Uterus (tissue), 4 donors: ENCODE data around the gene FLT1. TPM values are rescaled to one million over a fixed set of nuclear protein-coding genes. Genes with fewer than 3 reads are reported as not detected.

Source experiments
- DNase-seq, 2 donors: peaks; one replicate each; pipeline ENCODE4 v3.0.0-alpha.2; 2019 to 2020
- H3K27ac ChIP-seq, 2 donors: fragments of 200-600 bp; sonication (generic); 1 replicate in 1 of 2; 2 replicates in 1 of 2; pipeline ENCODE4 v1.5.1; 2016 to 2018
- H3K27me3 ChIP-seq, 2 donors: fragments of 200-600 bp; sonication (generic); one replicate each; pipeline ENCODE4 v1.5.1; 2018 to 2019; ENCODE audit warnings: control low read depth in 1 of 2
- H3K36me3 ChIP-seq, 2 donors: fragments of 200-600 bp; sonication (generic); one replicate each; pipeline ENCODE4 v1.5.1; 2019; ENCODE audit warnings: control low read depth in 1 of 2
- H3K4me1 ChIP-seq, 2 donors: fragments of 200-600 bp; sonication (generic); one replicate each; pipeline ENCODE4 v1.5.1; 2018 to 2019; ENCODE audit warnings: control low read depth in 1 of 2
- H3K4me3 ChIP-seq, 2 donors: fragments of 200-600 bp; sonication (generic); 1 replicate in 1 of 2; 2 replicates in 1 of 2; pipeline ENCODE4 v1.5.1; 2018 to 2019; ENCODE audit warnings: mild to moderate bottlenecking in 1 of 2
- H3K9me3 ChIP-seq, 2 donors: fragments of 200-600 bp; sonication (generic); one replicate each; pipeline ENCODE4 v1.5.1; 2019; ENCODE audit warnings: control low read depth in 1 of 2
- POLR2A ChIP-seq, 2 donors: fragments of 450-650 bp; IDR thresholded peaks; one replicate each; pipeline ENCODE4 v1.6.1; 2016; ENCODE audit warnings: antibody characterized with exemption in 2 of 2, mild to moderate bottlenecking in 1 of 2, moderate library complexity in 1 of 2
- intact Hi-C: fragments of 100-400 bp; cut with DNase I; formaldehyde crosslinking; loops from one replicate; pipeline ENCODE4 v1.15.1; 2023; ENCODE audit warnings: low total_unique reads
- total RNA-seq, 4 donors: library from RNA; depleted of rRNA in 3 of 4; stranded (reverse); fragments of >200 nt in 3 of 4; gene quantifications; one replicate each; pipeline versions ENCODE4 v1.1.0 to v1.2.4, GENCODE V29; 2014 to 2023
- TF ChIP-seq, protein P1 (sequence below), 4 experiments: fragments of 200-600 bp in 2 of 4; fragments of 450-650 bp in 2 of 4; sonication (generic) in 2 of 4; IDR thresholded peaks; one replicate each; pipeline ENCODE4 v1.5.1; 2016 to 2019; ENCODE audit warnings: antibody characterized with exemption in 4 of 4, mild to moderate bottlenecking in 2 of 4, moderate library complexity in 1 of 4
- donor health status: DM: yes; HTN: yes; CAD: no.

FLT1 gene
- total RNA-seq, 4 donors from 2014 or later = 53.2 to 95.3 (median 62.0) TPM

DNA sequence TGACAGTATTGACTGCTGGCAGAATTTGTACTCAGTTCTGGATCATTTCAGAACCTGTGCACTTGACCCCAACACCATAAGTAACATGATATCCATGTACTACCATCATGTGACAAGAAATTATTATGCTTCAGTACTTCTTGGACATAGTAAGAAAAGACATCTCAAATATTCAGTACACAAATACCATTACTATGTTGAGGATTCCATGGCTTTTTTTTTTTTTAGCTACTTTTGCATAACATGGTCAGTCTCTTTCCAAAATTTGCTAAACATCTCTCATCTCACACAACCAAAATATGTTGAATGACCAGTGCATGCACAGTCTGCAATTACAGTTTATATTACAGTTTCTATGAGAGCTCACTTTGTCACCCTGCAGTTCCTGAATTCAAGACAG is 85.3 kb downstream of the FLT1 start:
- H3K9me3 ChIP-seq = no peaks in the 10 kb centered on the region
- no peaks in the 10 kb centered on the region for H3K4me1 ChIP-seq
- no peak for TF ChIP-seq POLR2A (IDR thresholded peaks at IDR 0.05)
- TF ChIP-seq, protein P1, sequence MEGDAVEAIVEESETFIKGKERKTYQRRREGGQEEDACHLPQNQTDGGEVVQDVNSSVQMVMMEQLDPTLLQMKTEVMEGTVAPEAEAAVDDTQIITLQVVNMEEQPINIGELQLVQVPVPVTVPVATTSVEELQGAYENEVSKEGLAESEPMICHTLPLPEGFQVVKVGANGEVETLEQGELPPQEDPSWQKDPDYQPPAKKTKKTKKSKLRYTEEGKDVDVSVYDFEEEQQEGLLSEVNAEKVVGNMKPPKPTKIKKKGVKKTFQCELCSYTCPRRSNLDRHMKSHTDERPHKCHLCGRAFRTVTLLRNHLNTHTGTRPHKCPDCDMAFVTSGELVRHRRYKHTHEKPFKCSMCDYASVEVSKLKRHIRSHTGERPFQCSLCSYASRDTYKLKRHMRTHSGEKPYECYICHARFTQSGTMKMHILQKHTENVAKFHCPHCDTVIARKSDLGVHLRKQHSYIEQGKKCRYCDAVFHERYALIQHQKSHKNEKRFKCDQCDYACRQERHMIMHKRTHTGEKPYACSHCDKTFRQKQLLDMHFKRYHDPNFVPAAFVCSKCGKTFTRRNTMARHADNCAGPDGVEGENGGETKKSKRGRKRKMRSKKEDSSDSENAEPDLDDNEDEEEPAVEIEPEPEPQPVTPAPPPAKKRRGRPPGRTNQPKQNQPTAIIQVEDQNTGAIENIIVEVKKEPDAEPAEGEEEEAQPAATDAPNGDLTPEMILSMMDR (IDR thresholded peaks at IDR 0.05) = no peak
- H3K36me3 ChIP-seq = no peaks in the 10 kb centered on the region
- no peak overlapping the region for H3K4me3 ChIP-seq
- DNase-seq = no peak
- peak overlapping the region in 1 of 2 donors; percentile 33 for H3K27ac ChIP-seq
- no peaks in the 10 kb centered on the region for H3K27me3 ChIP-seq
- intact Hi-C loops = no loop called here

GRCh38 chr13:28408863-28409262 is 86.1 kb downstream of the FLT1 start:
- H3K4me1 ChIP-seq = no peaks in the 10 kb centered on the region
- peak overlapping the region; percentile 33 to 36 for H3K27ac ChIP-seq
- no peak overlapping the region for H3K4me3 ChIP-seq
- TF ChIP-seq, protein P1 (IDR thresholded peaks at IDR 0.05) = no peak
- no peak for TF ChIP-seq POLR2A (IDR thresholded peaks at IDR 0.05)
- no peaks in the 10 kb centered on the region for H3K36me3 ChIP-seq
- intact Hi-C loops = no loop called here
- no peaks in the 10 kb centered on the region for H3K9me3 ChIP-seq
- H3K27me3 ChIP-seq = no peaks in the 10 kb centered on the region
- DNase-seq = no peak

- peak overlapping the region in 1 of 2 donors; percentile 33 for H3K27ac ChIP-seq
- intact Hi-C loops = no loop called here
- peak; percentile 23 to 72 for DNase-seq
Observed at GRCh38 chr13:28408235-28408848, 86.6 kb downstream of the FLT1 start.

DNA sequence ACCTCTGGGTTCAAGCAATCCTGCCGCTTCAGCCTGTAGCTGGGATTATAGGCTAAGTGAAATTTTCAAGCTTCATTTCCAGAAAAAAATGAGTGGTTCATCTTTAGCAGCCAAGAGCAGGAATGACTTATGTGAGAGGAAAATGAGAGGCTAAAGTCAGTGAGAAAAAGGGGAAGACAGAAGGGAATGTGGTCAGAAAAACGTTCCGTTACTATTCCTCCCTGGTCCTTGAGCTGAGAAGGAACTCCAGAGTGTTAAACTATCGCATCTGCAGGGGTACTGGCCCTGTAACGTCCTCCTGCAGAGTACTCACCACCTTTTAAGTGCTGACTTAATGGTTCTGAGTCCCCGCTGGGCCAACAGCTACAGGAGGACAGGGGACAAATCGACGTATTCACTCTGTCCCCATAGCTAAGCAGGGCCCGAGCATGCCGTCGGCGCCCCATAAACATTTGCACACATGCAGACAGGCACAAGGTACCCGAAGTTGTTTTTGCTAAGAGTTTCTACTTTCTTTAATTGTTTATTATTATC is 88.1 kb downstream of the FLT1 start:
- Histone ChIP-seq H3K4me3 (no peak overlapping the region), H3K4me1 (no peaks in the 10 kb centered on the region), H3K27ac (no peak overlapping the region), H3K27me3 (no peaks in the 10 kb centered on the region), H3K36me3 (no peaks in the 10 kb centered on the region), H3K9me3 (no peaks in the 10 kb centered on the region)
- no peak for DNase-seq
- intact Hi-C loops = no loop called here
- TF ChIP-seq, protein P1 (IDR thresholded peaks at IDR 0.05) = no peak
- no peak for TF ChIP-seq POLR2A (IDR thresholded peaks at IDR 0.05)

More at GRCh38 chr13:28408235-28408848, 86.6 kb downstream of the FLT1 start:
- Histone ChIP-seq H3K36me3 (no peaks in the 10 kb centered on the region), H3K4me3 (no peak overlapping the region), H3K4me1 (no peaks in the 10 kb centered on the region), H3K27me3 (no peaks in the 10 kb centered on the region), H3K9me3 (no peaks in the 10 kb centered on the region)
- no peak for TF ChIP-seq POLR2A (IDR thresholded peaks at IDR 0.05)
- TF ChIP-seq, protein P1 (IDR thresholded peaks at IDR 0.05) = no peak

- no peak for TF ChIP-seq POLR2A (IDR thresholded peaks at IDR 0.05)
- TF ChIP-seq, protein P1 (IDR thresholded peaks at IDR 0.05) = no peak
- no peaks in the 10 kb centered on the region for H3K9me3 ChIP-seq
- intact Hi-C loops = no loop called here
- H3K36me3 ChIP-seq = no peaks in the 10 kb centered on the region
- no peaks in the 10 kb centered on the region for H3K27me3 ChIP-seq
- no peaks in the 10 kb centered on the region for H3K4me1 ChIP-seq
- no peak for DNase-seq
- no peak overlapping the region for H3K4me3 ChIP-seq
- peak overlapping the region in 1 of 2 donors; percentile 61 for H3K27ac ChIP-seq
Observed at GRCh38 chr13:28402057-28402381, 92.9 kb downstream of the FLT1 start.
